Activated gamma-delta T cell (primary cell): ENCODE results near the gene MUSK.

Experiments
- DNase-seq: peaks from one replicate; lab custom pipeline; 2025; lab: John Stamatoyannopoulos, UW
- total RNA-seq, 2 donors: gene quantifications; one replicate each; lab custom pipeline; 2026; lab: John Stamatoyannopoulos, UW

The MUSK gene
- 0.05 to 0.09 reads per million in 2 donors for total RNA-seq

DNA sequence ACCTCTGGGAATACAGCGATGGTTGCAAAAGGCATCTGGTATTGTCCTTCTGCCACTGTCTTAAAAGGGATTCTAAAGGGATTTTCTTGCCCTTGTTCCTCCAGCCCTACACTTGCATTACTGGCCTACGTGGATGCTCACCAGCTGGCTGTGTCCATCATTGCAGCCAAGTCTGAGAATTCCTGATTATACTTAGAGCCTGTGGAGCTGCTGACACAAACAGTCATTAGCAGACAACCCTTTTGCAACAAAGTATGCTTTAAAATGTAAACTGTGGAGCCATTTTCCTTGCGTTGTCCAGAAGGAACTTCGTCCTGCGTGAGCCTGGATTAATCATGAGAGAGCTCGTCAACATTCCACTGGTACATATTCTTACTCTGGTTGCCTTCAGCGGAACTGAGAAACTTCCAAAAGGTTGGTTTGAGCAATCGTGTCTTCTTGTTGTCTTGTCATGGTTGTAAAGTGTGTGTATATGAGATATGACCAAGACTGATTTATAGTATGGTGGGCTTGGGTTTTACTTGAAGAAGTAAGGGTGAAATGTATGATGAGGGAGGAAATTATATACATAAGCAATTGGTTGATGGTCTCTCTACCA, at the start of gene MUSK:
MUSK (plus strand) TSS at position 222 of the 598 bp plus-strand sequence; CDS start at position 336, 114 bp downstream.
- no peak for DNase-seq

DNA sequence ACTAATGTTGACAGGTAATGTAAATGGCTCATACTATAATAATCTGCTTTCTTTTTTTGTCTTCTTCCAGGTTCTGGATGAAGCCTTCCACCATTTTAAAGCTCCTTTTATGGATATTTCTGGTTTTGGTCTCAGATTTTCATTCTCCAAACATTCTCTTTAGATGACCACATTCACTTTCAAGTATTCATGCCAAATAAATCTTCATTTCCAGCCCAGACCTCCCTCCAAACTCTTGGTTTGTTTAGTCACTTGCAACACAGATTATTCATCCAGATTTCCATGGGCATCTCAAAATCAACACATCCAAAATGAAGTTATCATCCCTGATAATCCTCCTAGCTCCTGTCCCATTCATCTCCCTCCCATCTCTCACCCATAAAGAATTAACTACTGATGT, 48.8 kb upstream of the MUSK start:
- DNase-seq = no peak

DNA sequence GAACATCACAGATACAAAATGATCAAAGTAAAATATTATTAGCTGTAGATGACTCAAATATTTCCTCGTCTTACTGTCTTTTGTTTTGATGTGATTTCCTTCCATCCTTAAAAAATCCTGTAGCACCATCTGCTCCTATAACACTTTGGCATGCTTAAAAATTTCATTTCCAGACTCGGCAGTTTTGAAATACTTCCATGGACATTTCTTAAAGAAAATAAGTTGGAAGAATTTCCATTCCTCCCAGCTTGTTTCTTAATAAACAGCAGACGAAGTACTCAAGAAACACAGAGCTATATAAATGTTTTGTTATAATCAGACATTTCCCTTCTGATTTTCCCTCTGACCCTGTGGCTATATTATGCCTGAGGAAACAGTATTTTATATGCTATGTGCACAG, 47.9 kb upstream of the MUSK start:
- no peak for DNase-seq

DNA sequence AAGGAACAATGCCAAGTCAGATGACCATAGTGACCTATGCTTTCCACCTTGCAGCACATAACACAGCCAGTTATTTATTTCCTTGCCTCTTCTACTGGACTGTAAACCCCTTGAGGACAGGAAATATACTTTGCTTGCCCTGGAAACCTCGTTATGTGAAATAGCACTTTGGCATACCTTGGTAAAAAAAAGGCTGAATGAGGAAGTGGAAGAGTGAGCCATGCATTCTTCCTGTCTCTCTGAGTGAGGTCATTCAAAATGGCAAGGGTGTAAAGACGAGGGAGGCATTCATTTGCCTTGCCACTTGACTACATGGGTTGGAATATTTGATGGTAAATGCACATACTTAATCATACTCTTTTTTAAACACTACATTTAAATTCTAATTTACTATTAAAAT, 46.2 kb upstream of the MUSK start:
- DNase-seq = no peak

DNA sequence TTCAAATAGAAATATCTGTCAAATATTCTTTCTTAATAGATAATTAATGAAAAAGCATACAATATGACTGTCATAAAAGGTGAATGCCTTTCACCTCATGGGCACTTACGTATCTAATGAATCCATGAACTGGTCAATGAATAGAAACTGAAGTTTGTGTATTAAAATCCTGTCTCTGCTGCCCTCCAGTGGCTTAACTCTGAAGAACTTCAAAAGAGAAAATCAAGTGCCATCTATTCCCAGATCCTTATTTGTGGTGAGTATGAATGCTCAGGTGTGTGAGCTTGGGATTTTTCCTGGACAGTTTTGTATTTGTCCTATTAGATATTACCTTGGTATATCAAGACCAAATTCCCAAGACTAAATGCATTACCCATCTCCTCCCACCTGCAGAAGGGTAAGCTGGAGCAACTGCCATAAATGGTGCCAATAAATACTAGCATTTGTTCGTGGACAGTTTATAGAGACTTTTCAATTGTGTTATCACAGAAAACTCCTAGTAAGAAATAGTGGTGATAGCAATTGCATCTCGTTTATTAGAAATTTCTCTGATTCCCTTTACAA, 45.0 kb upstream of the MUSK start:
- no peak for DNase-seq

DNA sequence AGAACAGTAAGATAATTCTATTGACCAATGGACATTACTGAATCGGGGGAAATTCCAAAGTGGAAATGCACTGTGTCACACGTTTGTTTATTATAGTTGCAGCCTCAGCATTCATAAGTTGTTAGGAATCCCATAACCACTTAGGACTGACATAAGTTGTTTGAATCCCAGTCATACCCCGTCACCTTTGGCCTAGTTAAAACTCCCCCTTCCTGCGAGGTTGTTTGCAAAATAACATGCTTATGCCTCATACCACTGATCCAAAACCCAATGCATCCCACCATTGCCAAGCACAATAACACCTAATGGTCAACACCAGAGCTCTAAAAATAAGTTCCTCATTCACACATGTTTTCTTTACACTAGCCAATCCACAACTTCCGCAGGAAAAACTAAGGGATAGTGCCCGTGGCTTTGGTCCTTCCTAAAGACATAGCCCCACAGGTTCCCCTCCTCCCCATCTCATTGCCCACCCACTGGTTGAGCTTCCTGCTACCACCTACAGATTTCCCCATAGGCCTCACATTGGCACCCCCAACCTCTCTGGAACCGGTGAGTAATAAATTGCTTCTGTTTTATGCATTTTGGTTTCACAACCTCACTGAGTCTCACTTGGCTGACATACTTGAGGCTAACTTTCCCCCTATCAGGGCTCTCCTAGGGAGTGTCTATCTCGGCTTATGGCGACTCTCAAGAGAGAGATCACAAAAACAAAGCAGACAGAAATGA, 42.3 kb upstream of the MUSK start:
- no peak for DNase-seq

DNA sequence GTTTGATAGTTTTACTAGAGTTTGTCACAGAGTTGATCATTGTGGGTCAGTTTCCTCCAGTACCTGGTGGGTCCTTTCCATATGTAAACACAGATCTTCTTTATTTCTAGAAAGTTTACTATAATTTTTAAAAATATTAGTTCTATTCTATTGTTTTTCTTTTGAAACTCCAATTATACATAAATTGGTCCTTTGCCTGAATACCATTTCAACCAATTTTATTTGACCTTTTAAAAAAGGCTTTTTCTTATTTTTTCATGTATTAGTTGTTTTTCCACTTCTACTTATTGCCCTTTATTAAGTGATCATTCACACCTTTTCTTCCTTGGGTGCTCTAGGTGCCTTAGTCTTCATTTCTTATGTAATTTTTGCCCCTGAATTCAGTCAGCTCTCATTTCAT, 33.0 kb upstream of the MUSK start:
- DNase-seq = no peak

DNA sequence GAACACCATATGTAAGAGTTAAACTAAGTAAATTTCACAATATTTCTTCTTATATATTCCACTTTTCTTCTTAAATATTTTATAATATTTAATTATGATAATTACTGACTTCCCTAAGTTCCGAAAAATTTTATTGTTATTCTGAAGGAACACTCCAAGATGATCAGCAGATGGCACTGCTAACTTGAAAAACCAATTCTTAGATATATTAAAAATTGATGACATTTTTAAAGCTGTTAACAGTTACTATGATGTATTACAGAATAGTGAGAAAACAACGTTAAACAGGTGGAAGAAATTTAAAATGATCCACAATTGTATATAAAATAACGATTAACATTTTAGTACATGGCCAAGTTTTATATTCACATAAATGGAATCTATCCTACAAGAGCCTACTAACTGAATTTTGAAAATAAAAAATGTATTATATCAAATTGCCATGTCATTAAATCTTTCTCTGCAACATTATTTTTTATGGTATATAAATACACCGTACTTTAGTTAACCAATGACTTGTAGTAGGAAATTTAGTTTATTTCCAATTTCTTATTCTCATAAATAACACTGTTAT, 30.1 kb upstream of the MUSK start:
- DNase-seq = no peak

DNA sequence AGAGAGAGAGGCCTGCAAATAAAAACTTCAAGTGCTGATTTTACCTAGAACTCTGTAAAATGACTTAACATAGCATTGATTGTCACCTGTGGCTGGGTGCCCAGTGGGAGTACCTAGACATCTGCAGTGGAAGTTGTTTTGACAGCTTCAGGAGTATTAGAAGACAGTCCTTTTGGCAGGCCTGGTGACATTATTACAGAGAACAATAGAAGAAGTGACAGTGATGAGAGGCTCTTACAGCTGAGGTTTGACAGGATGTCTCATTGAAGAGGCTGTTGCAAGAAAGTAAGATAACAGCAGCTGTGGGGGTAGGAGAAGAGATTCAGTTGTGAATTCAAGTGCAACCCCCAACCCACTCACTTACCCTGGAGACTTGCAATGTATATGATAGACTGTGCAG, 27.9 kb upstream of the MUSK start:
- DNase-seq = no peak

DNA sequence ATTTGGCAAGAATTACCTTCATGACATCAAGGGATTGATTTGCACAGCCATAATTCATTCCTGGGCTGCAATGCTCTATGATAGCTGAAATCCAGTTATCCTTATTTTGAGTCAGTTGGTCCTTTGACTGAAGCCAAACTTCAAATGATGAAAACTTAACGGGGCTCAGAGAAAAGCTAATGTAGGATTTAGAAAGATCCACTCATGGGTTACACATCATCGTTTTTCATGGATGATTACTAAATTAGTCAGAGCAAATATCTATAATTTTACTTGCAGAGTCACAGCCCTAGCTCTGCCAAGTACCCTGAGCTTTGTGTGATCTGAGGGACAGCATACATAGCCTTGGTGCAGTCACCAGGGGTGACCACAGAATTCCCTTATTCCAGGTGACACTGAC, 27.3 kb upstream of the MUSK start:
- DNase-seq = no peak

DNA sequence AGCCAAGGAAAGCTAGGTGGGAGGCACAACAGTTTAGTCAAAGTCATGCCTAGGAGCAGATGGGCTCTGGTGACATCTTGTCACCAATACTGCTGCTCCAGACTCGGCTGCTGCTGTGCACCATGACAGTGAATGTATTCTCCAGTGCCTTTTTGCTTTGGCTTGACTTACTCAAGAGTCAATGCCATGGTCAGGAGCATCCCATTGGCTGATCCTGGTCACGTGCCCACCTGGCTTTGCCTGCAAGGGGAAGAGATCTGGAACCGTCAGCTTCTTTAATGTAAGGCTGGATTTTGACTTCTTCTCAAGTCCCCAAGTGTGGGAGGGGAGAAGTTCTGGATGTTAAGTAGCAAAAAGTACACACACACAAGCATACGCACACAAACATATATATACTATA, 19.9 kb upstream of the MUSK start:
- DNase-seq = no peak

DNA sequence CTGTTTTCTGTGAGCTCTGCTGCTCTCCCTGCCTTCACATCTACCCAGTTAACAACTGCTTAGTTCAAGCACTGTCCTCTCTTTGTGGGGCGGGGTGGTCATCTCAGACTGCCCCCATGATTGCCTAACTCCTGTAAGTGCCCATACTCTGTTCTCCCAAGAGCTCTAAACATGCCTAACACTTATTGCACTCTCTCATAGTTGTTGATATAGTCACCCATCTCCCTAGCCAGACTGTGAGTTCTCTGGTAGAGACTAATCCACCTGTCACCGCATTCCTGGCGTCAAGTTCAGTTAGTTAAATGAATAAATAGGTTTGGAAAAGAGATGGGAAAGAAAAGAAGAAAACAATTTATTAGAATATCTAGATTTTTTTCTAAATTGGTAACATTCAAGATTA, 18.3 kb upstream of the MUSK start:
- no peak for DNase-seq

DNA sequence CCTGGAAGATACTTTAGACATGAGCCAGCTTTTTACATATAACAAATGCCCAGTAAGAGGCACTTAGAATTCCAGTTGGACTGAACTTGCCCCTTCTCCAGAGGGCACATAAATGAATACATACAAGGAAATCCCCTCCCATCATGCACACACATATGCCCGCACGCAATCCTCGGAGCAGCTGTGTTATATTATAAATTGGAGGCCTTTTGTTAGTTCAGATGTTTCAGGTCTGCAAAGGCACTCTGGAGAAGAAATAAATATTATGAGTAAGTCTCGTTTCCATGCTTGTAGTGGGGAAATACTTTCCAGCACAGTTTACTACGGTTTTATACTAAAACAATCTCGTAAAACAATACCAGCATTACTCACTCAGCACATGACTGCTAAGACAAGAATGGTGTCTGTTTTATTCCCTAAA, 17.6 kb upstream of the MUSK start:
- DNase-seq = no peak

DNA sequence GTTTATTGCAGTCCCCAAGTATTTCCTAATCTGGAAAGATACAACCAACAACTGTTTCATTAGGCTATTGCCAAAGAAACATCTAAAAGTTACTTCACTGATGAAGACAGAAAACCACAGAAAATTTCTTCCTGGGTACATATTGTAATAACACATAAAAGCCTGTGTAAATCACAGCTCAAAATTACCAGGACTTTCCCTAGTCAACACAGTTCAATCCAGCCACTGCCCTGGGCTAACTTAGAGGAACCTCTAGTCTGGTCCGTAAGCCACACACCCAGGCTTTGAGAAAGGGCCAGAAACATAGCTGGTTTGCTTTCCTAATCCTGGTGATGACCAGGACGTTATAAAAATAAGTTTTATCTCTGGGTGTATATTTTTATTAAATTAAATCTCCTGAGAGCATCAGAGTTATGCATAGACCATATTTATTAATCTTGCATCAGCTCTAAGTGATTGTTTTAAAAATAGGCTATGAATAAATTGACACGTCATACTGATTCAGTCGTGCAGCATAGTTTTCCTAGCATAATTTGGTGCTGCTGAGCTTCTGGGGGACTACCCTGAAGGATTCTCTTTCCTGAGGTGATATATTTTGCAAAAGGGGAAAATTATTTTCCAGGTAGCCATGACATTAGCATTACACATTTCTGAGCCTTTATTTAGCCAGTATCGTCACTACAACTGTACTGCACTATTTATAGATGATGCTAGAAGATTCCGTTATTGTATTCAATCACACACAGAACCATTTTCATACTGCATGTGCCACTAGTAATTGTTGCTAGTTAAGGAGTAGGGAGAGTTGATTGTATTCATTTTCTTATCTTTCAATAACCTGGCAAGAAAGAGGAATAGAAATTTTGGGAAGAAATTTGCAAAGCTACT, 12.6 kb upstream of the MUSK start:
- no peak for DNase-seq

DNA sequence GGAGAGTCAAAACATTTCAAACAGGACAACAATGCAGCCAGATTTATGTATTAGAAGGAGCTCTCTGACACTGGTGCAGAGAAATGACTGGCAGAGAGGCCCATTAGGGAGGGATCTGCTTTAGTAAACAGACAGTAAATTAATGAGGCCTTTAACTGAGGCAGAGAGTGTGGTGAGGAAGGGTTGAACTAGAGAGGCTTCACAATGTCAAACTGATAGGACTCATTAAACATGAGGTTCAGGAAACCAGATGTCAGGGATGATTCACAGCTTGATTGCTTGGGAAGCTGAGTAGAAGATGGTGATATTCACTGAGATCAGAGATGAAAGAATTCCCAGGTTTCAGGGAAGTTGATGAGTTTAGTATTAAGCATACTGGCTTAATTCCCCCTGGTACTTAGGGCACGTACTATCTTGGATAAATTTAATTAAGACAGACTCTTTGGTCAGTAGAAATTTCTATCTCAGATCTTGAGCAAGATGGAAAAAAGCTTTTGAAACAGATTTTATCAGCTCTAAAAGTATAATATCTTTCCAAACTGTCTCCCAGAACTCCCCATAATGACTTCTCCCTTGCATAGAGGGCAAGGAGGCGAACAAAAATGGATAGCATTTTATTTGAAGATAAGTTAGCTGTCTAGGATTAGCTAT, 8.6 kb upstream of the MUSK start:
- no peak for DNase-seq

DNA sequence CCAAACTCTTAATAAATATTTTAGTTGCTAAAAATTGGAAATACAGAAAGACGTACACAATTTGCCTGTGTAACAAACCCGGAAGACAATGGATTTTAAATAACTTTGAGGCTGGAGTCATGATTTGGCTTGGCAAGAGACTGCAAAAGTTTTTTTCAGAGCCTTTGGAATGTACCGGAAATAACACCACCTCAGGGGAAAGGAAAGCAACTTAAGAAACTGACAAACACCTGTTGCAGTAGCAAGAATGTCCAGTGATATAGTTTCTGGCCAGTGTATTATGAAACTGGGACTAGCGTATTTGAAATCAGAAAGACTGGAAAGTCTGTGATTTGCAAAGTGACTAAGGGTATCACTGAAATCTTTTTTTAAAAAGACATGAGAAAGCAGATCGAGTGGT, 842 bp downstream of the MUSK start:
- DNase-seq = no peak

DNA sequence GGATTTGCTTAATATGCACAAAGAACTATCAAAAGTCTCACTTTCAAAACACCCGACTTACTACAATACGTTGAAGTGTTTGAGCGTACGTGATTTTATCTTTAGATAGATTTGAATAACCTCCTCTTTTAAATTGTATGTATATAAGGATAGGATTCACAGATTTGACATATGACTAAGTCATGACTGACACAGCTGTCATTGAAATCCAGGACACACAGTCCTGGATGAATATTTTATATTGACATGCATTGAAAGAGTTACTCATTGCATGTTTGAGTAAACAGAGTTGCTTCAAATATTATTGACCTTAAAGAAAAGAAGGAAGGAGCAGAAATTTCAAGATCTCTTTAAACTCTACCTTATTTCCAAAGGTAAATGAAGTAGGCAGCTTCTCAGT, 3.3 kb downstream of the MUSK start:
- no peak for DNase-seq

DNA sequence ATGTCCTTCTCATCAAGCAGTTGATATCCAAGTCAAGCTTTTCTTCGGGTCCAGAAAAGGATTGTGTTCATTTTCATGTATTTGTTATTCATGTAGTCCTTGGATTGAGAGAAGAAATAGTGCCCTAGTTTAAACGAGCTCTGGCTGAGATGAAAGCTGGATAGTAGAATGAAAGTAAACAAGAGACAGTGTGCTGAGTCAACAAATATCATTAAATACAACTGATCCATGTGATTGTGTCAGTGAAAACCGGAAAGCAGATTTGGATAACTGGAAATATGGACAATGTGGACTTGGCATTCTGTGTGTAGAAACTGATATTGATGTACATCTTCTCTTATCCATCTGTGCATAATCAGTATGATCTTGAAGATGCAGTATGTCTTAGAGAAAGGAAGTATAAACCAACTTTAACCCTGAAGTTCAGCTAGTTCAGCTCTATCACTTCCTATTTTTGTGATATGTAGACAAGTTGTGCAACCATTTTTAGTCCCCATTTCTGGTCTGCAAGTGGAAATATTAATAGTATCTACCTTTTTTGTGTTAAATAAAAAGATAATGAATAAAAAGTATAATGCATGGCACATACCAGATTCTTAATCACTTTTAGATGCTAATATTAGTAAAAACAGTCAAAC, 4.4 kb downstream of the MUSK start:
- DNase-seq = no peak

DNA sequence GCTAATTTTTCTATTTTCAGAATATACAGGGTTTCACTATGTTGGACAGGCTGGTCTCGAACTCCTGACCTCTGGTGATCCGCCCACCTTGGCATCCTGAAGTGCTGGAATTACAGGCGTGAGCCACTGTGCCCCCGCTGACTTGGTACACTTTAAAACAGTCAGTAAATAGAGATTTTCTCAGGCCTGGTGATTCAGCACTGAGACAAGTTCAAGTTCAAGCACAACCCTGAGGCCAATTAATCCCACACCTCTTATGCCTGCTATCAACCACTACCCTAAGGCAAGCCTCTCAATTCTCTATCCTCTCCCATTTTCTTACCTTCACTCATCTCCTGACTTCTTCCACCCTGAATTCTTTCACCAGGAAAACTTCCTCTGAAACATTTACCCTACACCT, 18.9 kb downstream of the MUSK start:
- DNase-seq = no peak

DNA sequence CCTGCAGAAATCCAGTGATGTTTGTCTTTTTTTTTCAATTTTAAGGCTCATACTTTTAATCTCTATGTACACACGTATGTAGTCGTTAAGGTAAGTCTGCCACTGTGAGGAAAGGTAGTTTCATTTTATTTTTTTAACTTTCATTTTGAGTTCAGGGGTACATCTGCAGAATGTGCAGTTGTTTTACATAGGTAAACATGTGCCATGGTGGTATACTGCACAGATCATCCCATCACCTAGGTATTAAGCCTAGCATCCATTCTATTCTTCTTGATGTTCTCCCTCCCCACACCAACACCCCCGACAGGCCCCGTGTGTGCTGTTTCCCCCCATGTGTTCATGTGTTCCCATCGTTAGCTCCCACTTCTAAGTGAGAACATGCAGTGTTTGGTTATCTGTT, 19.7 kb downstream of the MUSK start:
- DNase-seq = no peak

DNA sequence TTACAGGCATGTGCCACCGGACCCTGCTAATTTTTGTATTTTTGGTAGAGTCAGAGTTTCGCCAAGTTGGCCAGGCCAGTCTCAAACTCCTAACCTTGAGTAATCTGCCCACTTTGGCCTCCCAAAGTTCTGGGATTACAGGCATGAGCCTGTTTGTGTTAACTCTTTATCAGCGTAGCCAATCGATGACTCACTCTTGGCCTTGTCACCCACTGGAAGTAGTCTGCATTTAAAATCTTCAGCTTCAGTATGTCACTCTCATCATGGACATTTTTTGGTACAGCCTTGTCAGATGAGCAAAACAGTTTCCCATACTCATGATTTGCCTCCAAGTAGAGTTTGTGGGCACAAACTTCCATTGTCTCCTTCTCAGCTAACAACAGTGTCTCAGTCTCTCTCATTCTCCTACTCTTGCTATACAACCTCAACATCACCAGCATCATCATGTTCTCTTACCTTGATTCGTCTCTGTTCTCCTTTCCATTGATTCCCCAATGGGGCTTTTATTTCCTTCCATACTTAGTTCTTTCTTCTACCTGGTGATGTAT, 22.5 kb downstream of the MUSK start:
- no peak for DNase-seq
